Esophagus muscularis mucosa (tissue), 4 donors: Measurements from ENCODE around the gene COL8A2. TPM values are rescaled to one million over a fixed set of nuclear protein-coding genes. Genes with fewer than 3 reads are reported as not detected.

Source experiments
- DNase-seq: peaks from one replicate; pipeline ENCODE4 v3.0.0-alpha.2; 2017; ENCODE audit errors: extremely low spot score
- H3K27ac ChIP-seq, 4 donors: fragments of 200-600 bp; sonication (generic); replicated peaks in 1 of 4; 1 replicate in 3 of 4; 2 replicates in 1 of 4; pipeline ENCODE4 v1.5.1; 2016 to 2019; ENCODE audit warnings: mild to moderate bottlenecking in 1 of 4
- H3K27me3 ChIP-seq, 4 donors: fragments of 200-600 bp; sonication (generic); one replicate each; pipeline versions ENCODE4 v1.5.1 to v1.6.0; 2016 to 2019
- H3K36me3 ChIP-seq, 4 donors: fragments of 200-600 bp; sonication (generic); one replicate each; pipeline ENCODE4 v1.5.1; 2016 to 2019
- H3K4me1 ChIP-seq, 4 donors: fragments of 200-600 bp; sonication (generic); one replicate each; pipeline ENCODE4 v1.5.1; 2016 to 2019
- H3K4me3 ChIP-seq, 4 donors: fragments of 200-600 bp; sonication (generic); 1 replicate in 2 of 4; 2 replicates in 2 of 4; pipeline ENCODE4 v1.5.1; 2016 to 2019; ENCODE audit warnings: mild to moderate bottlenecking in 4 of 4, moderate library complexity in 1 of 4
- H3K9me3 ChIP-seq, 4 donors: fragments of 200-600 bp; sonication (generic); 1 replicate in 3 of 4; 2 replicates in 1 of 4; pipeline ENCODE4 v1.5.1; 2016 to 2019
- CTCF ChIP-seq, 3 experiments: fragments of 200-600 bp in 2 of 3; fragments of 450-650 bp in 1 of 3; sonication (generic) in 2 of 3; IDR thresholded peaks; one replicate each; pipeline ENCODE4 v1.5.1; 2017 to 2019; ENCODE audit warnings: antibody characterized with exemption in 3 of 3, mild to moderate bottlenecking in 2 of 3, moderate library complexity in 1 of 3
- EP300 ChIP-seq: sonication (generic); formaldehyde crosslinking; IDR thresholded peaks from one replicate; pipeline ENCODE4 v1.6.1; 2017; ENCODE audit warnings: antibody characterized with exemption
- POLR2A ChIP-seq: fragments of 450-650 bp; IDR thresholded peaks from one replicate; pipeline ENCODE4 v1.6.1; 2017; ENCODE audit warnings: antibody characterized with exemption, moderate library complexity, mild to moderate bottlenecking, low read depth
- POLR2AphosphoS5 ChIP-seq, 2 donors: sonication (generic); formaldehyde crosslinking; IDR thresholded peaks; one replicate each; pipeline ENCODE4 v1.6.1; 2017; ENCODE audit warnings: antibody characterized with exemption in 2 of 2
- WGBS: methylation state at CpG from one replicate; pipeline ENCODE4 v1.1.5; 2018; 5-methylcytosine and 5-hydroxymethylcytosine counted together
- intact Hi-C: fragments of 100-400 bp; cut with DNase I; formaldehyde crosslinking; loops from one replicate; pipeline ENCODE4 v1.15.1; 2023
- total RNA-seq, 4 donors: library from RNA; depleted of rRNA; stranded (reverse); fragments of >200 nt; gene quantifications; one replicate each; pipeline versions ENCODE4 v1.1.0 to v1.2.1, GENCODE V29; 2016

Gene COL8A2
- total RNA-seq, 4 donors from 2014 or later = 20.7 to 57.4 (median 34.7) TPM

GRCh38 chr1:36118447-36119204, 6.4 kb downstream of the COL8A2 start:
- Histone ChIP-seq H3K9me3 (no peaks in the 10 kb centered on the region), H3K4me3 (no peak overlapping the region), H3K36me3 (no peaks in the 10 kb centered on the region), H3K27ac (peak overlapping the region; percentile 38 to 76 (median 56)), H3K4me1 (peaks cover 4 to 63% (median 54%) of the 10 kb centered on the region in 4 donors), H3K27me3 (no peaks in the 10 kb centered on the region)
- intact Hi-C loops = no loop called here
- DNase-seq = no peak
- no peak for TF ChIP-seq EP300
- TF ChIP-seq POLR2AphosphoS5 (IDR thresholded peaks at IDR 0.05) = no peak
- no peak for TF ChIP-seq POLR2A
- TF ChIP-seq CTCF (IDR thresholded peaks at IDR 0.05) = no peak
- 55% methylated on average over 6 of the region's 10 CpGs for WGBS

GRCh38 chr1:36116901-36117300, 8.1 kb downstream of the COL8A2 start:
- intact Hi-C loops = no loop called here
- no peak for DNase-seq
- Histone ChIP-seq H3K4me1 (peaks cover 4 to 57% (median 51%) of the 10 kb centered on the region in 4 donors), H3K4me3 (no peak overlapping the region), H3K27ac (peak overlapping the region in 3 of 4 donors; percentile 74 to 83 (median 76)), H3K9me3 (no peaks in the 10 kb centered on the region), H3K27me3 (no peaks in the 10 kb centered on the region), H3K36me3 (no peaks in the 10 kb centered on the region)
- WGBS = 94% methylated on average over 2 of the region's 5 CpGs
- TF ChIP-seq CTCF (IDR thresholded peaks at IDR 0.05) = no peak
- TF ChIP-seq EP300 = no peak
- TF ChIP-seq POLR2AphosphoS5 (IDR thresholded peaks at IDR 0.05) = no peak
- TF ChIP-seq POLR2A = no peak

- Histone ChIP-seq H3K36me3 (no peaks in the 10 kb centered on the region), H3K4me3 (no peak overlapping the region), H3K27me3 (no peaks in the 10 kb centered on the region), H3K27ac (peak overlapping the region; percentile 74 to 83 (median 78)), H3K9me3 (no peaks in the 10 kb centered on the region), H3K4me1 (peaks cover 4 to 57% (median 51%) of the 10 kb centered on the region in 4 donors)
- intact Hi-C loops = no loop called here
- TF ChIP-seq POLR2AphosphoS5 (IDR thresholded peaks at IDR 0.05) = no peak
- TF ChIP-seq EP300 = no peak
- no peak for TF ChIP-seq POLR2A
- TF ChIP-seq CTCF (IDR thresholded peaks at IDR 0.05) = no peak
- WGBS = 49% methylated on average over 5 of the region's 5 CpGs
- no peak for DNase-seq
Measured at GRCh38 chr1:36115931-36116330, 9.1 kb downstream of the COL8A2 start.

- peaks cover 4 to 54% (median 50%) of the 10 kb centered on the region in 4 donors for H3K4me1 ChIP-seq
- TF ChIP-seq EP300 = no peak
- TF ChIP-seq POLR2AphosphoS5 (IDR thresholded peaks at IDR 0.05) = peak in 1 of 2 donors; percentile 23
- no peaks in the 10 kb centered on the region for H3K9me3 ChIP-seq
- H3K27ac ChIP-seq = peak overlapping the region; percentile 74 to 83 (median 78)
- H3K27me3 ChIP-seq = no peaks in the 10 kb centered on the region
- no peak for DNase-seq
- intact Hi-C loops = no loop called here
- no peak overlapping the region for H3K4me3 ChIP-seq
- no peaks in the 10 kb centered on the region for H3K36me3 ChIP-seq
- 61% methylated on average over 5 of the region's 18 CpGs for WGBS
Measured at GRCh38 chr1:36115200-36115669, 9.8 kb downstream of the COL8A2 start.

- 74% methylated on average over 5 of the region's 5 CpGs for WGBS
- Histone ChIP-seq H3K36me3 (no peaks in the 10 kb centered on the region), H3K4me3 (no peak overlapping the region), H3K4me1 (peaks cover 4 to 45% (median 41%) of the 10 kb centered on the region in 4 donors), H3K9me3 (no peaks in the 10 kb centered on the region), H3K27me3 (no peaks in the 10 kb centered on the region), H3K27ac (peak overlapping the region; percentile 74 to 83 (median 78))
- TF ChIP-seq POLR2AphosphoS5 (IDR thresholded peaks at IDR 0.05) (no peak), CTCF (IDR thresholded peaks at IDR 0.05) (no peak), POLR2A (no peak), EP300 (no peak)
- no peak for DNase-seq
- intact Hi-C loops = no loop called here
Measured at GRCh38 chr1:36114371-36114770, 10.7 kb downstream of the COL8A2 start.
